HL-60 (cell line): ENCODE data around the gene ARHGAP35.
A peak's percentile ranks its signal among the peaks of the same experiment; 100 is the strongest.

Experiments used
- DNase-seq, 2 experiments: peaks; one replicate each; pipeline ENCODE4 v3.0.0-alpha.2; 2010 to 2020; ENCODE audit warnings: low read depth in 1 of 2, low spot score in 1 of 2
- H3K27ac ChIP-seq: fragments of 250-450 bp; sonication (Bioruptor Pico); replicated peaks from 2 replicates; pipeline ENCODE4 v1.5.1; 2020; ENCODE audit warnings: mild to moderate bottlenecking, moderate library complexity
- H3K27me3 ChIP-seq: fragments of 250-450 bp; sonication (Bioruptor Pico); 2 replicates; pipeline ENCODE4 v1.5.1; 2021; ENCODE audit warnings: mild to moderate bottlenecking, moderate library complexity; ENCODE audit not compliant: insufficient read depth, poor library complexity, severe bottlenecking
- H3K4me3 ChIP-seq: replicated peaks from 2 replicates; pipeline ENCODE4 v1.5.1; 2011; ENCODE audit warnings: mild to moderate bottlenecking, control low read depth, low read length; ENCODE audit not compliant: insufficient read depth
- CTCF ChIP-seq: IDR thresholded peaks from one replicate; pipeline ENCODE4 v1.5.1; 2011; ENCODE audit warnings: low read length, control low read depth, inconsistent platforms; ENCODE audit not compliant: insufficient read depth
- GABPA ChIP-seq: IDR thresholded peaks from 2 replicates; pipeline ENCODE4 v1.6.1; 2012; ENCODE audit warnings: low read depth
- POLR2AphosphoS5 ChIP-seq: IDR thresholded peaks from 2 replicates; pipeline ENCODE4 v1.6.1; 2012; ENCODE audit warnings: low read depth
- REST ChIP-seq: IDR thresholded peaks from 2 replicates; pipeline ENCODE4 v1.6.1; 2012; ENCODE audit warnings: low read depth; ENCODE audit not compliant: insufficient replicate concordance
- SPI1 ChIP-seq: IDR thresholded peaks from 2 replicates; pipeline ENCODE4 v1.6.1; 2012; ENCODE audit warnings: low read depth, mild to moderate bottlenecking, borderline replicate concordance

The ARHGAP35 gene

GRCh38 chr19:46838160-46838559, 22.6 kb upstream of the ARHGAP35 start:
- no peaks in the 10 kb centered on the region for H3K27me3 ChIP-seq
- H3K4me3 ChIP-seq = no peak overlapping the region
- no peak overlapping the region for H3K27ac ChIP-seq
- no peak for DNase-seq
- TF ChIP-seq GABPA (no peak), SPI1 (no peak), CTCF (no peak), REST (no peak), POLR2AphosphoS5 (no peak)

- Histone ChIP-seq H3K4me3 (no peak overlapping the region), H3K27me3 (no peaks in the 10 kb centered on the region), H3K27ac (no peak overlapping the region)
- DNase-seq = no peak
- TF ChIP-seq GABPA (no peak), REST (no peak), POLR2AphosphoS5 (no peak), SPI1 (no peak), CTCF (no peak)
Measured at GRCh38 chr19:46839752-46840497, 20.9 kb upstream of the ARHGAP35 start.

GRCh38 chr19:46840498-46840942, 20.3 kb upstream of the ARHGAP35 start:
- TF ChIP-seq REST (no peak), GABPA (no peak), CTCF (peak; percentile 73)
- DNase-seq = peak in 1 of 2 experiments; percentile 30
- no peaks in the 10 kb centered on the region for H3K27me3 ChIP-seq
- no peak overlapping the region for H3K4me3 ChIP-seq
- H3K27ac ChIP-seq = no peak overlapping the region
